Pulmonary artery endothelial cell (primary cell): ENCODE results near the gene SASH1. TPM values are rescaled to one million over a fixed set of nuclear protein-coding genes. Genes with fewer than 3 reads are reported as not detected.
A peak's percentile ranks its signal among the peaks of the same experiment; 100 is the strongest.

ENCODE experiments used
- DNase-seq: peaks from one replicate; pipeline ENCODE4 v3.0.0-alpha.2; 2011; ENCODE audit warnings: low read depth, low spot score
- total RNA-seq: library from RNA; depleted of rRNA; stranded (reverse); fragments of >200 nt; gene quantifications from 2 replicates; pipeline ENCODE4 v1.2.3, GENCODE V29; 2014

Gene SASH1
- total RNA-seq, 1 donor from 2014 or later = 102 TPM

- no peak for DNase-seq
Measured at GRCh38 chr6:148431840-148432239, 89.2 kb downstream of the SASH1 start.

- no peak for DNase-seq
Measured at GRCh38 chr6:148432462-148433195, 90.0 kb downstream of the SASH1 start.

- DNase-seq = no peak
Measured at GRCh38 chr6:148435386-148435785, 92.7 kb downstream of the SASH1 start.

- no peak for DNase-seq
Measured at GRCh38 chr6:148436466-148436865, 93.8 kb downstream of the SASH1 start.

- no peak for DNase-seq
Measured at GRCh38 chr6:148438632-148439031, 96.0 kb downstream of the SASH1 start.

- no peak for DNase-seq
Measured at GRCh38 chr6:148440016-148440415, 97.4 kb downstream of the SASH1 start.

- DNase-seq = peak; percentile 95
Measured at GRCh38 chr6:148440877-148441453, 98.3 kb downstream of the SASH1 start.

- peak; percentile 88 for DNase-seq
Measured at GRCh38 chr6:148441454-148441911, 98.8 kb downstream of the SASH1 start.

GRCh38 chr6:148443798-148444560 is 101.3 kb downstream of the SASH1 start:
- DNase-seq = no peak

- no peak for DNase-seq
Measured at GRCh38 chr6:148445116-148445515, 102.5 kb downstream of the SASH1 start.

GRCh38 chr6:148445620-148446019 is 103.0 kb downstream of the SASH1 start:
- peak; percentile 72 for DNase-seq

GRCh38 chr6:148446681-148447080 is 104.0 kb downstream of the SASH1 start:
- no peak for DNase-seq

GRCh38 chr6:148447521-148448230 is 105.0 kb downstream of the SASH1 start:
- DNase-seq = no peak

GRCh38 chr6:148448369-148449012 is 105.9 kb downstream of the SASH1 start:
- no peak for DNase-seq

- DNase-seq = no peak
Measured at GRCh38 chr6:148450866-148451265, 108.2 kb downstream of the SASH1 start.

- DNase-seq = peak; percentile 37
Measured at GRCh38 chr6:148451690-148452089, 109.1 kb downstream of the SASH1 start.

- no peak for DNase-seq
Measured at GRCh38 chr6:148452876-148453275, 110.2 kb downstream of the SASH1 start.

GRCh38 chr6:148453906-148454305 is 111.3 kb downstream of the SASH1 start:
- no peak for DNase-seq

- DNase-seq = peak; percentile 96
Measured at GRCh38 chr6:148455225-148455624, 112.6 kb downstream of the SASH1 start.

GRCh38 chr6:148455674-148456558 is 113.3 kb downstream of the SASH1 start:
- DNase-seq = no peak
